Activated T-helper 1 cell treated with anti-CD3 and anti-CD28 coated beads, Interleukin-12 subunit alpha, Interleukin-12 subunit beta, Interleukin-2, Interleukin-4 antibody, amounts not matched to agents 30 ng/mL and 10 ng/mL and 1 ng/mL, durations not matched to agents 14 hours and 24 hours and 36 hours (primary cell): ENCODE measurements around the gene POT1. TPM values are rescaled to one million over a fixed set of nuclear protein-coding genes. Genes with fewer than 3 reads are reported as not detected.

ENCODE experiments used
- DNase-seq: peaks from one replicate; pipeline ENCODE4 v3.0.0; 2021; ENCODE audit warnings: low spot score
- H3K27ac Mint-ChIP-seq: one replicate; pipeline ENCODE4 v1.8.0; 2021; ENCODE audit warnings: mild to moderate bottlenecking, mixed read lengths
- H3K27me3 Mint-ChIP-seq: one replicate; pipeline ENCODE4 v1.8.0; 2022; ENCODE audit warnings: mild to moderate bottlenecking, moderate library complexity, mixed read lengths; ENCODE audit not compliant: insufficient read depth
- H3K36me3 Mint-ChIP-seq: one replicate; pipeline ENCODE4 v1.8.0; 2021; ENCODE audit warnings: low read depth, mixed read lengths
- H3K4me1 Mint-ChIP-seq: one replicate; pipeline ENCODE4 v1.8.0; 2021; ENCODE audit warnings: low read depth, mixed read lengths
- H3K4me3 Mint-ChIP-seq: one replicate; pipeline ENCODE4 v1.8.0; 2021; ENCODE audit warnings: mild to moderate bottlenecking, moderate library complexity, mixed read lengths
- H3K9me3 Mint-ChIP-seq: one replicate; pipeline ENCODE4 v1.8.0; 2021; ENCODE audit warnings: mixed read lengths
- intact Hi-C: fragments of 100-400 bp; cut with micrococcal nuclease; formaldehyde crosslinking; loops from one replicate; pipeline ENCODE4 v1.15.1; 2024
- total RNA-seq: library from RNA; stranded (reverse); gene quantifications from 2 replicates; pipeline ENCODE4 v1.2.3, GENCODE V29; 2022

Gene POT1
- total RNA-seq, 1 donor from 2014 or later = 27.1 TPM

DNA sequence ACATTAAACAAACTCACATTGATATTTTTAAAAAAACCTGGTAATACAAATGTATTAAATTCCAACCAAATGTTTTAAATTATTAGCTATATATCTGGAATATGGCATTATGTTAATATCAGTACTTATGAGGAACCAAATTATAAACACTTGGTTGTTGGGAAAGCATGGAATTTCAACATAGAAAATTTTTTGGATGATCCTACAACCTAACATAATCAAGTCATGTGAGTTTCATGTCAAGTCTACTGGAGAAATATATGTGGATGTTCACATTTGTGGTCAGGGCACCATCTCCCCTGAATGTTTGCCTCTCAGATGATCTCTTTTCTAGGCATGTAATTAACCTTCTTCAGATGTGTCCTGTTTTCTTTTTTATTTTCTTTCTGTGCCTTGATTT lies 5.2 kb upstream of the POT1 start:
- Mint-ChIP-seq H3K4me3 (no peak overlapping the region), H3K9me3 (no peaks in the 10 kb centered on the region), H3K4me1 (no peaks in the 10 kb centered on the region)

GRCh38 chr7:124930655-124931597 lies 1.3 kb upstream of the POT1 start:
- Mint-ChIP-seq H3K9me3 (no peaks in the 10 kb centered on the region), H3K4me3 (no peak overlapping the region), H3K36me3 (peaks cover 11% of the 10 kb centered on the region), H3K4me1 (peaks cover 26% of the 10 kb centered on the region), H3K27ac (no peak overlapping the region), H3K27me3 (peaks cover 2% of the 10 kb centered on the region)
- DNase-seq = no peak
- intact Hi-C loops = loop anchor here (1.0 to 10.0 kb wide), 4 partner anchors 38 to 1774 kb away; partner anchors contain the start of genes IQUB and NDUFA5

More for the DNA sequence above, 5.2 kb upstream of the POT1 start:
- no peak for DNase-seq
- intact Hi-C loops = loop anchor here (10.0 kb wide), 1 partner anchor 1770 kb away; no protein-coding TSS in a partner anchor
- H3K36me3 Mint-ChIP-seq = no peaks in the 10 kb centered on the region
- peaks cover 7% of the 10 kb centered on the region for H3K27me3 Mint-ChIP-seq
- H3K27ac Mint-ChIP-seq = no peak overlapping the region

DNA sequence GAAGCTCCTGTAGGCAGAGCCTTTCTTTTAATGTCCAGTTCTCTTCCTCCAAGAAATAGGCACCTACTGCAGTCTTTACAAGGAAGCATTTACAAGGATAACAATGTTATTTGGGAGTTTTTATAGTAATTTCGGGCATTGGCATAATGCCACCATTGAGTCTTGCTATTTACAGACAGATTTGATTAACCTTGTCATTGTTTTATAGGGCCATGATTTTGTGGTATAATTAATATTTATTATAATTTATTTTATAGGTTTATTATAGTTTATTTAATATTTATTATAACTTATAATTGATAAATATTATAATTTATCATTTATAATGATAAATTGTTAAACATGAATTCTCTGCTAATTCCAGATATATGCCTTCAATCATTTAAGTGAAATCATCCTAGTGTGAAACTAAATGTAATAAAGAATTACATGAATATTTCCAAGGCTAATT lies 573 bp upstream of the POT1 start:
- H3K27me3 Mint-ChIP-seq = peaks cover 2% of the 10 kb centered on the region
- no peak for DNase-seq
- no peaks in the 10 kb centered on the region for H3K9me3 Mint-ChIP-seq
- intact Hi-C loops = loop anchor here (1.0 to 10.0 kb wide), 3 partner anchors 37 to 1775 kb away; partner anchors contain the start of gene NDUFA5
- H3K4me3 Mint-ChIP-seq = peak overlapping the region; percentile 97
- H3K36me3 Mint-ChIP-seq = peaks cover 15% of the 10 kb centered on the region
- peaks cover 33% of the 10 kb centered on the region for H3K4me1 Mint-ChIP-seq
- H3K27ac Mint-ChIP-seq = peak overlapping the region; percentile 87

DNA sequence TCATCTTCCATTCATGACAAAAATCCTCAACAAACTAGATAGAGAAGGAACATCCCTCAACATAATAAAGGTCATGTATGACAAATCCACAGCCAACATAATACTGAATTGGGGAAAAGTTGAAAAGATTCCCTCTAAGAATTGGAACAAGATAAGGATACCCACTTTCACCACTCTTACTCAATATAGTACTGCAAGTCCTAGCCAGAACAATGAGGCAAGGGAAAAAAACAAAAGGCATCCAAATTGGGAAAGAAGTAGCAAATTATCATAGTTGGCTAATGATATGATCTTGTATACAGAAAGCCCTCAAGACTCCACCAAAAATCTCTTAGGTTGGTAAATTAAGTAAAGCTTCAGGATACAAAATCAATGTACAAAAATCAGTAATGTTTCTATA lies 4.7 kb downstream of the POT1 start:
- Mint-ChIP-seq H3K9me3 (no peaks in the 10 kb centered on the region), H3K4me1 (peaks cover 47% of the 10 kb centered on the region), H3K4me3 (no peak overlapping the region), H3K27me3 (no peaks in the 10 kb centered on the region), H3K36me3 (peaks cover 30% of the 10 kb centered on the region), H3K27ac (no peak overlapping the region)
- intact Hi-C loops = loop anchor here (5.0 kb wide), 1 partner anchor 1178 kb away; the partner anchor contains the start of gene WASL
- no peak for DNase-seq

DNA sequence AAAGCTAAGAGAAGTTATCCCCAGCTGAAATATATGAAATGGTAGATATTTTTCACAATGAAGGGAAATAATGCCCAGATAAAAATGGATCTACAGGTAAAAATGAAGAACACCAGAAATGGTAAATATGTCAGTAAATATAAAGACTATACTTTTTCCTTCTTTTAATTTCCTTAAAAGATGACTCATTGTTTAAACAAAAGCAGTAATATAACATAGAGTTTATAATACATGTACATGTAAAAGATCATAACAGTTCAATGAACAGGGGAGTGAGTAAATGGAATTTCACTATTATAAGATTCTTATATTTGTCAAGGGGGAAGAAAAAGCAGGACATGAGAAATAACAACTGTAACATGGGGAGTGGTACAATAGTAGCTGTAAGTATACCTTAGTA lies 7.4 kb downstream of the POT1 start:
- Mint-ChIP-seq H3K27me3 (no peaks in the 10 kb centered on the region), H3K27ac (no peak overlapping the region), H3K4me1 (peaks cover 33% of the 10 kb centered on the region), H3K9me3 (no peaks in the 10 kb centered on the region), H3K36me3 (peaks cover 23% of the 10 kb centered on the region), H3K4me3 (no peak overlapping the region)
- DNase-seq = no peak
- intact Hi-C loops = no loop called here

GRCh38 chr7:124919841-124920240 lies 9.8 kb downstream of the POT1 start:
- Mint-ChIP-seq H3K4me3 (no peak overlapping the region), H3K36me3 (peaks cover 15% of the 10 kb centered on the region), H3K4me1 (peaks cover 24% of the 10 kb centered on the region), H3K27ac (no peak overlapping the region), H3K9me3 (no peaks in the 10 kb centered on the region), H3K27me3 (no peaks in the 10 kb centered on the region)
- no peak for DNase-seq
- intact Hi-C loops = no loop called here

- no peak for DNase-seq
- Mint-ChIP-seq H3K27ac (no peak overlapping the region), H3K4me1 (peaks cover 15% of the 10 kb centered on the region), H3K9me3 (no peaks in the 10 kb centered on the region), H3K4me3 (no peak overlapping the region), H3K27me3 (no peaks in the 10 kb centered on the region), H3K36me3 (peaks cover 8% of the 10 kb centered on the region)
- intact Hi-C loops = no loop called here
Observed at GRCh38 chr7:124918662-124919061, 11.0 kb downstream of the POT1 start.

DNA sequence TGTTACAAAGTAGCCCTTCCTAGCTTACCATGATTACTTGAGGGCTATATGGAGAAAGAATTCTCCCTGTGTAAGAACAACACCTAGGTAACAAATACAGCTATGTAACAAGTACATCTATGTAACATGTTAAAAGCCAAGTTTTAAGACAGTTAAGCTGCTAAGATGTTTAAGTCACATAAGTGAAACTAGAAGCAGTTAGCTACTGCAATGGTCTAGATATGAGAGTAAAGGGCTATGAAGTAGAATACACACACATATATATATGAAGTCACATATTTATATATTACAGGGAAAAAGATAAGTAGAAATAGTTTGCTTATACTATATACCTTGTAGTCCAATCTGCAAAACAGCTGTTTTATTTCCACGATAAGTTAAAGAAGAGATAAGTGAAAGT lies 14.4 kb downstream of the POT1 start:
- Mint-ChIP-seq H3K4me3 (no peak overlapping the region), H3K9me3 (no peaks in the 10 kb centered on the region), H3K36me3 (peaks cover 9% of the 10 kb centered on the region), H3K27me3 (no peaks in the 10 kb centered on the region), H3K4me1 (peaks cover 15% of the 10 kb centered on the region), H3K27ac (no peak overlapping the region)
- intact Hi-C loops = no loop called here
- DNase-seq = no peak

DNA sequence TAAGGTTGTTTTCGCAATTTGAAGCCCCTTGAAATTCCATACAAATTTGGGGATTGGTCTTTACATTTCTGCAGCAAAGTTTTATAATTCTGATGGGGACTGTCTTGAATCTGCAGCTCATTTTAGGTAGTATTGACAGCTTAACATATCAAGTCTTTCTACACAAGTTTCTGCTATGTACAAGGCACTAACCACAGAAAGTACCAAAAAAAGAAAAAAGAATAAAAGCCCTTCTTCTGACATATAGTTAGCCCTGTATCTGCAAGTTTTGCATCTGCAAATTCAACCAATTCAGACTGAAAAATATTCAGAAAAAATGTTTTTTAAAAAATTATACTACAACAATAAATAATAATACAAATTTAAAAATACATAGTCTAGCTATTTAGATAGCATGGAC lies 15.3 kb downstream of the POT1 start:
- Mint-ChIP-seq H3K27ac (no peak overlapping the region), H3K36me3 (peaks cover 9% of the 10 kb centered on the region), H3K27me3 (no peaks in the 10 kb centered on the region), H3K4me3 (no peak overlapping the region), H3K4me1 (peaks cover 12% of the 10 kb centered on the region), H3K9me3 (no peaks in the 10 kb centered on the region)
- intact Hi-C loops = no loop called here
- no peak for DNase-seq

GRCh38 chr7:124912972-124913371 lies 16.7 kb downstream of the POT1 start:
- Mint-ChIP-seq H3K27me3 (no peaks in the 10 kb centered on the region), H3K9me3 (no peaks in the 10 kb centered on the region), H3K27ac (no peak overlapping the region), H3K4me1 (peaks cover 11% of the 10 kb centered on the region), H3K36me3 (peaks cover 9% of the 10 kb centered on the region), H3K4me3 (no peak overlapping the region)
- intact Hi-C loops = no loop called here
- DNase-seq = no peak

- Mint-ChIP-seq H3K4me1 (peaks cover 1% of the 10 kb centered on the region), H3K27me3 (no peaks in the 10 kb centered on the region), H3K9me3 (no peaks in the 10 kb centered on the region), H3K4me3 (no peak overlapping the region), H3K36me3 (peaks cover 11% of the 10 kb centered on the region), H3K27ac (no peak overlapping the region)
- DNase-seq = no peak
- intact Hi-C loops = no loop called here
Observed at GRCh38 chr7:124909808-124910207, 19.8 kb downstream of the POT1 start.

GRCh38 chr7:124908259-124908658 lies 21.4 kb downstream of the POT1 start:
- Mint-ChIP-seq H3K4me1 (no peaks in the 10 kb centered on the region), H3K36me3 (peaks cover 7% of the 10 kb centered on the region), H3K4me3 (no peak overlapping the region), H3K27ac (no peak overlapping the region), H3K9me3 (no peaks in the 10 kb centered on the region), H3K27me3 (no peaks in the 10 kb centered on the region)
- no peak for DNase-seq
- intact Hi-C loops = no loop called here

GRCh38 chr7:124907490-124907889 lies 22.1 kb downstream of the POT1 start:
- Mint-ChIP-seq H3K36me3 (peaks cover 1% of the 10 kb centered on the region), H3K27me3 (no peaks in the 10 kb centered on the region), H3K4me1 (no peaks in the 10 kb centered on the region), H3K9me3 (no peaks in the 10 kb centered on the region), H3K27ac (no peak overlapping the region), H3K4me3 (no peak overlapping the region)
- DNase-seq = no peak
- intact Hi-C loops = no loop called here
